Measurements from ENCODE around the gene TJP1.

TJP1 gene

DNA sequence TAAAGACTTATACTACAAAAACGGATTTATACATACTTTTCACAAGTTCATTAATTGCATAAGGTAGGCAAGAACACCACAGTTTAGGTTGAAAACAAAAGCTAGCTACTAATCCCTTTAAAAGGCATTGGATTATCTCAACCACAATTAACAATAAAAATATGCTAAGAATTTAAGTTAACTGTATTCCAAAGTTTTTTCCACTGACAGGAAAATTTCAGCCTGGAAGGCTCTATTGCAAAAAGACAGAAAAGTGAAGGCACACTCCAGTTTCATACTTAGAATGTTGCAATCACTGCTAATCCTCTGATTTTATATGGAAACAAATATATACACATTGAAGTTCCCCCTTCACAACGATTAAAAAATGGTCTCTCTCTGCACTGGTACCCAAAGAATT is 71.5 kb downstream of the TJP1 start:
- no peak for TF ChIP-seq OSR1 (CRISPR knock-in tag; IDR thresholded peaks at IDR 0.05)
- no peak for TF ChIP-seq ZFP30 (CRISPR knock-in tag; IDR thresholded peaks at IDR 0.05)
- TF ChIP-seq ESRRG (CRISPR knock-in tag; IDR thresholded peaks at IDR 0.05) = no peak
- TF ChIP-seq RARB (CRISPR knock-in tag; IDR thresholded peaks at IDR 0.05) = no peak
- TF ChIP-seq, protein P1, sequence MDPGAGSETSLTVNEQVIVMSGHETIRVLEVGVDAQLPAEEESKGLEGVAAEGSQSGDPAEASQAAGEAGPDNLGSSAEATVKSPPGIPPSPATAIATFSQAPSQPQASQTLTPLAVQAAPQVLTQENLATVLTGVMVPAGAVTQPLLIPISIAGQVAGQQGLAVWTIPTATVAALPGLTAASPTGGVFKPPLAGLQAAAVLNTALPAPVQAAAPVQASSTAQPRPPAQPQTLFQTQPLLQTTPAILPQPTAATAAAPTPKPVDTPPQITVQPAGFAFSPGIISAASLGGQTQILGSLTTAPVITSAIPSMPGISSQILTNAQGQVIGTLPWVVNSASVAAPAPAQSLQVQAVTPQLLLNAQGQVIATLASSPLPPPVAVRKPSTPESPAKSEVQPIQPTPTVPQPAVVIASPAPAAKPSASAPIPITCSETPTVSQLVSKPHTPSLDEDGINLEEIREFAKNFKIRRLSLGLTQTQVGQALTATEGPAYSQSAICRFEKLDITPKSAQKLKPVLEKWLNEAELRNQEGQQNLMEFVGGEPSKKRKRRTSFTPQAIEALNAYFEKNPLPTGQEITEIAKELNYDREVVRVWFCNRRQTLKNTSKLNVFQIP (CRISPR knock-in tag; IDR thresholded peaks at IDR 0.05; ENCODE audit: borderline replicate concordance, low read depth) = no peak
- TF ChIP-seq, protein P2, sequence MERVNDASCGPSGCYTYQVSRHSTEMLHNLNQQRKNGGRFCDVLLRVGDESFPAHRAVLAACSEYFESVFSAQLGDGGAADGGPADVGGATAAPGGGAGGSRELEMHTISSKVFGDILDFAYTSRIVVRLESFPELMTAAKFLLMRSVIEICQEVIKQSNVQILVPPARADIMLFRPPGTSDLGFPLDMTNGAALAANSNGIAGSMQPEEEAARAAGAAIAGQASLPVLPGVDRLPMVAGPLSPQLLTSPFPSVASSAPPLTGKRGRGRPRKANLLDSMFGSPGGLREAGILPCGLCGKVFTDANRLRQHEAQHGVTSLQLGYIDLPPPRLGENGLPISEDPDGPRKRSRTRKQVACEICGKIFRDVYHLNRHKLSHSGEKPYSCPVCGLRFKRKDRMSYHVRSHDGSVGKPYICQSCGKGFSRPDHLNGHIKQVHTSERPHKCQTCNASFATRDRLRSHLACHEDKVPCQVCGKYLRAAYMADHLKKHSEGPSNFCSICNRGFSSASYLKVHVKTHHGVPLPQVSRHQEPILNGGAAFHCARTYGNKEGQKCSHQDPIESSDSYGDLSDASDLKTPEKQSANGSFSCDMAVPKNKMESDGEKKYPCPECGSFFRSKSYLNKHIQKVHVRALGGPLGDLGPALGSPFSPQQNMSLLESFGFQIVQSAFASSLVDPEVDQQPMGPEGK (CRISPR knock-in tag; IDR thresholded peaks at IDR 0.05; ENCODE audit: borderline replicate concordance) = no peak
- no peak for TF ChIP-seq SNAI2 (CRISPR knock-in tag; IDR thresholded peaks at IDR 0.05)
- TF ChIP-seq ZC3H10 (CRISPR knock-in tag; IDR thresholded peaks at IDR 0.05) = no peak
- TF ChIP-seq CSDC2 (CRISPR knock-in tag; IDR thresholded peaks at IDR 0.05) = no peak
- TF ChIP-seq TOX (CRISPR knock-in tag; IDR thresholded peaks at IDR 0.05; ENCODE audit: borderline replicate concordance) = no peak
- no peak for TF ChIP-seq ZNF8 (CRISPR knock-in tag; IDR thresholded peaks at IDR 0.05)
- TF ChIP-seq ZNF70 (CRISPR knock-in tag; IDR thresholded peaks at IDR 0.05) = no peak
- TF ChIP-seq ZNF565 (CRISPR knock-in tag; conservative IDR thresholded peaks at IDR 0.05; ENCODE audit: low read depth) = no peak
- TF ChIP-seq, protein P3, sequence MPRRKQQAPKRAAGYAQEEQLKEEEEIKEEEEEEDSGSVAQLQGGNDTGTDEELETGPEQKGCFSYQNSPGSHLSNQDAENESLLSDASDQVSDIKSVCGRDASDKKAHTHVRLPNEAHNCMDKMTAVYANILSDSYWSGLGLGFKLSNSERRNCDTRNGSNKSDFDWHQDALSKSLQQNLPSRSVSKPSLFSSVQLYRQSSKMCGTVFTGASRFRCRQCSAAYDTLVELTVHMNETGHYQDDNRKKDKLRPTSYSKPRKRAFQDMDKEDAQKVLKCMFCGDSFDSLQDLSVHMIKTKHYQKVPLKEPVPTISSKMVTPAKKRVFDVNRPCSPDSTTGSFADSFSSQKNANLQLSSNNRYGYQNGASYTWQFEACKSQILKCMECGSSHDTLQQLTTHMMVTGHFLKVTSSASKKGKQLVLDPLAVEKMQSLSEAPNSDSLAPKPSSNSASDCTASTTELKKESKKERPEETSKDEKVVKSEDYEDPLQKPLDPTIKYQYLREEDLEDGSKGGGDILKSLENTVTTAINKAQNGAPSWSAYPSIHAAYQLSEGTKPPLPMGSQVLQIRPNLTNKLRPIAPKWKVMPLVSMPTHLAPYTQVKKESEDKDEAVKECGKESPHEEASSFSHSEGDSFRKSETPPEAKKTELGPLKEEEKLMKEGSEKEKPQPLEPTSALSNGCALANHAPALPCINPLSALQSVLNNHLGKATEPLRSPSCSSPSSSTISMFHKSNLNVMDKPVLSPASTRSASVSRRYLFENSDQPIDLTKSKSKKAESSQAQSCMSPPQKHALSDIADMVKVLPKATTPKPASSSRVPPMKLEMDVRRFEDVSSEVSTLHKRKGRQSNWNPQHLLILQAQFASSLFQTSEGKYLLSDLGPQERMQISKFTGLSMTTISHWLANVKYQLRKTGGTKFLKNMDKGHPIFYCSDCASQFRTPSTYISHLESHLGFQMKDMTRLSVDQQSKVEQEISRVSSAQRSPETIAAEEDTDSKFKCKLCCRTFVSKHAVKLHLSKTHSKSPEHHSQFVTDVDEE (CRISPR knock-in tag; IDR thresholded peaks at IDR 0.05) = no peak
- no peak for TF ChIP-seq GLIS3 (CRISPR knock-in tag; IDR thresholded peaks at IDR 0.05)
- TF ChIP-seq PPARA (CRISPR knock-in tag; IDR thresholded peaks at IDR 0.05; ENCODE audit: borderline replicate concordance) = no peak
- no peak for TF ChIP-seq BACH2 (CRISPR knock-in tag; IDR thresholded peaks at IDR 0.05; ENCODE audit: borderline replicate concordance)
- TF ChIP-seq, protein P4, sequence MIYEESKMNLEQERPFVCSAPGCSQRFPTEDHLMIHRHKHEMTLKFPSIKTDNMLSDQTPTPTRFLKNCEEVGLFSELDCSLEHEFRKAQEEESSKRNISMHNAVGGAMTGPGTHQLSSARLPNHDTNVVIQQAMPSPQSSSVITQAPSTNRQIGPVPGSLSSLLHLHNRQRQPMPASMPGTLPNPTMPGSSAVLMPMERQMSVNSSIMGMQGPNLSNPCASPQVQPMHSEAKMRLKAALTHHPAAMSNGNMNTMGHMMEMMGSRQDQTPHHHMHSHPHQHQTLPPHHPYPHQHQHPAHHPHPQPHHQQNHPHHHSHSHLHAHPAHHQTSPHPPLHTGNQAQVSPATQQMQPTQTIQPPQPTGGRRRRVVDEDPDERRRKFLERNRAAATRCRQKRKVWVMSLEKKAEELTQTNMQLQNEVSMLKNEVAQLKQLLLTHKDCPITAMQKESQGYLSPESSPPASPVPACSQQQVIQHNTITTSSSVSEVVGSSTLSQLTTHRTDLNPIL (CRISPR knock-in tag; IDR thresholded peaks at IDR 0.05; ENCODE audit: low read depth) = no peak
- TF ChIP-seq, protein P5, sequence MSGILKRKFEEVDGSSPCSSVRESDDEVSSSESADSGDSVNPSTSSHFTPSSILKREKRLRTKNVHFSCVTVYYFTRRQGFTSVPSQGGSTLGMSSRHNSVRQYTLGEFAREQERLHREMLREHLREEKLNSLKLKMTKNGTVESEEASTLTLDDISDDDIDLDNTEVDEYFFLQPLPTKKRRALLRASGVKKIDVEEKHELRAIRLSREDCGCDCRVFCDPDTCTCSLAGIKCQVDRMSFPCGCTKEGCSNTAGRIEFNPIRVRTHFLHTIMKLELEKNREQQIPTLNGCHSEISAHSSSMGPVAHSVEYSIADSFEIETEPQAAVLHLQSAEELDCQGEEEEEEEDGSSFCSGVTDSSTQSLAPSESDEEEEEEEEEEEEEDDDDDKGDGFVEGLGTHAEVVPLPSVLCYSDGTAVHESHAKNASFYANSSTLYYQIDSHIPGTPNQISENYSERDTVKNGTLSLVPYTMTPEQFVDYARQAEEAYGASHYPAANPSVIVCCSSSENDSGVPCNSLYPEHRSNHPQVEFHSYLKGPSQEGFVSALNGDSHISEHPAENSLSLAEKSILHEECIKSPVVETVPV (CRISPR knock-in tag; IDR thresholded peaks at IDR 0.05) = no peak
- TF ChIP-seq TCF4 (CRISPR knock-in tag; IDR thresholded peaks at IDR 0.05; ENCODE audit: borderline replicate concordance) = no peak
- no peak for ATAC-seq

DNA sequence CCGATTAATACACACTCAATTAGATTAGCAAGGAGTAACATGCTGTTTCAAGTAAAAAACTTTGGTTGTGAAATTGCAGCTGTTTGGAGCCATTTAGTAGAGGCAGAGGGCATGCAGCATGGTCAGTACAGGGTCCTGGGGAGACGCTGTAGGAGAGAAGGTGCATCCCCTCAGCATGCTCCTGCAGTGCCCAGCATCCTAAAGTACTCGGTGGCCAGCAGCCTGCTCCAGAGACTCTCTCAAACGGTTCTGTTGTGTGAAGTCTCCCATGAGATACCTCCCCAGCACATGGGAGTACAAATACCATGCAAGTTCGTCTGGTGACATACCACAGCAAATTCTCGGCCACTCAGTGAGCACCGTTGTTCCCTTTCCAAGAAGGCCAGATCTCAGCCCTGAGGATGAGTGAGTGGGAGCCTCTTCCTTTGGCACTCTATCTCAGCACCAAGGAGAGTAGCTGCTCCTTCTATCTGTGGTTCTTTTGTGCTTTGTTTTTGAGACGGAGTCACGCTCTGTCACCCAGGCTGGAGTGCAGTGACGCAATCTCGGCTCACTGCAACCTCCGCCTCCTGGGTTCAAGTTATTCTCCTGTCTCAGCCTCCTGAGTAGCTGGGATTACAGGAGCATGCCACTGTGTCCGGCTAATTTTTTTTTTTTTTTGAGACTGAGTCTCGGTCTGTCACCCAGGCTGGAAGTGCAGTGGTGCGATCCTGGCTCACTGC is 72.7 kb downstream of the TJP1 start:
- peak; percentile 26; the same call in 2 of the 3 replicates for ATAC-seq
- TF ChIP-seq SNAI2 (CRISPR knock-in tag; IDR thresholded peaks at IDR 0.05) = no peak
- TF ChIP-seq ZFP30 (CRISPR knock-in tag; IDR thresholded peaks at IDR 0.05) = no peak

DNA sequence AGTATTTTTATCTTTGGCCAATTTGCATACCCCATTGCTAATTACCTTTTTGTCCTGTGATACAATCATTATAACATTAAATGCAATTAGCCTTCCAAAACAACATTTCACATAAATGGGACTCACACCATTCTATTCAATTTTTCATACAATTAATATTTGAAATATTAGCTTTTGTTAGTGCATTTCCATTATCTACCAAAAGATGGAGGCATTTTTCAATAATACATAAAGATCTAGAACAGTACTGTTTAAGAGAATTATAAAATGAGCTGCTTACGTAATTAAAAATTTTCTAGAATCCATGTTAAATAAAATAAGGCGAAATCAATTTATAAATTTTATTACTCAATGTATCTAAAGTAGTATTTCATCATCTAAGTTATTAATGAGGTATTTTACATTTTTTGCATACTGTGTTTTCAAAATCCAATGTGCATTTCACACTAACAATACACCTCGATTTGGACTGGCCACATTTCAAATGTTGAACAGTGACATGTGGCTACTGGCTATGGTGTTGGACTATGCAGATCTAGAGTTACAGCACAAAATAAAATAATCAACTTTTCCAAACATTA is 74.3 kb downstream of the TJP1 start:
- TF ChIP-seq ZNF565 (CRISPR knock-in tag; conservative IDR thresholded peaks at IDR 0.05; ENCODE audit: low read depth) (no peak), BACH2 (CRISPR knock-in tag; IDR thresholded peaks at IDR 0.05; ENCODE audit: borderline replicate concordance) (no peak), ZFP3 (CRISPR knock-in tag; IDR thresholded peaks at IDR 0.05) (no peak), PPARA (CRISPR knock-in tag; IDR thresholded peaks at IDR 0.05; ENCODE audit: borderline replicate concordance) (no peak), ZNF8 (CRISPR knock-in tag; IDR thresholded peaks at IDR 0.05) (no peak)
- peak; percentile 68 for ATAC-seq
